GM21528 (cell line): ENCODE data around the gene AJAP1.
"Not testable (repeated sequence)": the region's sequence is repeated elsewhere in the genome, so short reads cannot be mapped to it uniquely, and the experiment has no call there.

Experiments
- ATAC-seq: cut with Tn5 transposase; IDR thresholded peaks from one replicate; pipeline ENCODE4 v1.9.1; 2021; ENCODE audit warnings: mild to moderate bottlenecking, moderate library complexity; ENCODE audit not compliant: unreplicated experiment, low FRiP score

The AJAP1 gene

GRCh38 chr1:4653796-4654725 is at the start of gene AJAP1:
Gene AJAP1, plus strand, starts transcription at chr1:4654609. Its CDS starts 817 bp downstream, at chr1:4655426.
- ATAC-seq = no peak

GRCh38 chr1:4605158-4605557 is 49.3 kb upstream of the AJAP1 start:
- ATAC-seq = no peak

GRCh38 chr1:4611563-4612341 is 42.7 kb upstream of the AJAP1 start:
- no peak for ATAC-seq

GRCh38 chr1:4612991-4613390 is 41.4 kb upstream of the AJAP1 start:
- no peak for ATAC-seq

- ATAC-seq = no peak
These were observed 40.6 kb upstream of the AJAP1 start for GRCh38 chr1:4613606-4614370.

GRCh38 chr1:4614371-4615137 is 39.9 kb upstream of the AJAP1 start:
- ATAC-seq = no peak

GRCh38 chr1:4615138-4615470 is 39.3 kb upstream of the AJAP1 start:
- ATAC-seq = no peak

- ATAC-seq = no peak
These were observed 38.9 kb upstream of the AJAP1 start for GRCh38 chr1:4615501-4615900.

- no peak for ATAC-seq
These were observed 37.5 kb upstream of the AJAP1 start for GRCh38 chr1:4616831-4617465.

GRCh38 chr1:4617506-4617905 is 36.9 kb upstream of the AJAP1 start:
- ATAC-seq = no peak

GRCh38 chr1:4618827-4619226 is 35.6 kb upstream of the AJAP1 start:
- not testable (repeated sequence) for ATAC-seq

- ATAC-seq = no peak
These were observed 32.8 kb upstream of the AJAP1 start for GRCh38 chr1:4621646-4622045.

- ATAC-seq = no peak
These were observed 31.6 kb upstream of the AJAP1 start for GRCh38 chr1:4622821-4623220.

- ATAC-seq = no peak
These were observed 30.2 kb upstream of the AJAP1 start for GRCh38 chr1:4624141-4624715.

GRCh38 chr1:4624801-4625200 is 29.6 kb upstream of the AJAP1 start:
- no peak for ATAC-seq

- ATAC-seq = no peak
These were observed 28.3 kb upstream of the AJAP1 start for GRCh38 chr1:4626061-4626460.

GRCh38 chr1:4626560-4627319 is 27.7 kb upstream of the AJAP1 start:
- ATAC-seq = no peak

GRCh38 chr1:4627353-4627752 is 27.1 kb upstream of the AJAP1 start:
- ATAC-seq = no peak

GRCh38 chr1:4628992-4629391 is 25.4 kb upstream of the AJAP1 start:
- ATAC-seq = no peak
